Urinary bladder (tissue), 4 donors: Measurements from ENCODE around the gene CDKL4. TPM values are rescaled to one million over a fixed set of nuclear protein-coding genes. Genes with fewer than 3 reads are reported as not detected.
"Not testable (repeated sequence)": the region's sequence is repeated elsewhere in the genome, so short reads cannot be mapped to it uniquely, and the experiment has no call there.

ENCODE experiments used
- DNase-seq: peaks from one replicate; pipeline ENCODE4 v3.0.0-alpha.2; 2015; ENCODE audit errors: extremely low spot score
- H3K27ac ChIP-seq: one replicate; pipeline ENCODE4 v1.5.1; 2013; ENCODE audit warnings: low read depth, mild to moderate bottlenecking, moderate library complexity
- H3K36me3 ChIP-seq: one replicate; pipeline ENCODE4 v1.6.1; 2013; ENCODE audit warnings: mild to moderate bottlenecking, moderate library complexity; ENCODE audit not compliant: insufficient read depth
- H3K4me1 ChIP-seq: one replicate; pipeline ENCODE4 v1.6.1; 2013; ENCODE audit warnings: mild to moderate bottlenecking, moderate library complexity; ENCODE audit not compliant: insufficient read depth
- H3K4me3 ChIP-seq: one replicate; pipeline ENCODE4 v1.5.1; 2013; ENCODE audit warnings: low read depth, low read length
- WGBS: extraction: QIAGEN DNeasy Blood & Tissue Kit; methylation state at CpG from one replicate; pipeline ENCODE4 v1.1.7; 2013; 5-methylcytosine and 5-hydroxymethylcytosine counted together
- polyA plus RNA-seq: library from polyadenylated mRNA; stranded (reverse); fragments of 200-250 nt; gene quantifications from one replicate; pipeline ENCODE4 v1.2.3, GENCODE V29; 2013
- total RNA-seq: library from RNA; depleted of rRNA; stranded (reverse); fragments of >200 nt; gene quantifications from one replicate; pipeline ENCODE4 v1.2.3, GENCODE V29; 2014
- donor health status: healthy with polysubstance abuse.
- donor health status: healthy.

CDKL4 gene
- total and polyA plus RNA-seq, 2 donors, result 0.11 to 7.5 TPM

DNA sequence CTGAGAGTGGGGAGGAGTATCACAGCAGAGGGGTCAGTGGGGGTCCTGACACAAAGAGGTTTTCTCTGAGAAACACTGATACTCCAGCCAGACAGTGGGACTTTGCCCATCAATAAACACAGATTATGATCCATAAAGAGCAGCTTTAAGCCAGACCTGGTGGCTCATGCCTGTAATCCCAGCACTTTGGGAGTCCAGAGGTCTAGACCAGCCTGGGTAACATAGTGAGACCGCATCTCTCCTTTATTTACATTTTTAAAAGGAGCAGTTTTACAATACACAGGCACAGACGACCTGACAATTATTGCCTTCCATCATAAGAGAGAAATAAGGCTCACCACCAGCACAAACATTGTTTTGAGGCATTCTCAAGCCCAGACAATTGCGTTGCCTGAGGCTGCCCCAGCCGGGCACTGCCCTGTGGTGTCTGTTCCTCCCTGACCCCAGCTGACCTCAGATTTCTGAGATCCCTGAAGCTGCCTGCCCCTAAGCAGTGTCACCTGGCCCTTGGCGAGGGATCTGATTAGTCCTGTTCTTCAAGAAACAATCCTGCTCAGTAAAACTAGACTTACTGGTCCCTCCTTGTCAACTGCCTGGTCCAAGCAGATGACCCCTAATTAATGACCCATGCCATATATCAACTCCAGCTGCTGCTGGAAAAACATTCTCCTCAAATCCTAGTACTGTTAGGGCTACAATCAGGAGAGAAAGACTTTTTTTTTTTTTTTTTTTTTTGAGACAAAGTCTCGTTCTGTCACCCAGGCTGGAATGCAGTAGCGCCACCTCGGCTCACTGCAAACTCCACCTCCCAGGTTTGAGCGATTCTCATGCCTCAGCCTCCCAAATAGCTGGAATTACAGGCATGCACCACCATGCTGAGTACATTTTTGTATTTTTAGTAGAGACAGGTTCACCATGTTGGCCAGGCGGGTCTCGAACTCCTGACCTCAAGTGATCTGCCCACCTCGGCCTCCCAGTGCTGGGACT lies 63.5 kb downstream of the CDKL4 start:
- 84% methylated on average over 12 of the region's 12 CpGs for WGBS
- Histone ChIP-seq H3K27ac (no peak overlapping the region), H3K4me3 (no peak overlapping the region), H3K36me3 (no peaks in the 10 kb centered on the region), H3K4me1 (no peaks in the 10 kb centered on the region)
- DNase-seq, result no peak

DNA sequence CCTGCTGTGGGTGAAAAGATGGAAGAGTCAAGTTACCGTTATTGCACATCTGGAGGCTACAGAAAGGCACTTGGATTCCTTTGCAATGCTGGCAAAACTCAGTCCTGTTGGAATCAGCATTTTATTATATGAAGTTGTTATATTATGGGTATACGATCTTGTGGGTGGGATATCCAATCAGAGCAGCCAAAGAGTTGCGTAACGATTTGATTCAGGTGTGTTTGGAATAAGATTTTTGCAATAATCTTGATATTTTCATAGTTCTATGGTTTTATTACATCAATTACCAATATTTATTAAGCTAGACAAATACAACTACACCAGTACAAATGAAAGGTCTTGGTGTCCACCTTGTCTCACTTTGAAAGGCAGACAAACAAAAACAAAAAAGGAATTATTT lies 65.0 kb downstream of the CDKL4 start:
- no peak overlapping the region for H3K4me3 ChIP-seq
- no peaks in the 10 kb centered on the region for H3K4me1 ChIP-seq
- DNase-seq, result no peak
- no peaks in the 10 kb centered on the region for H3K36me3 ChIP-seq
- no peak overlapping the region for H3K27ac ChIP-seq
- WGBS, result 81% methylated on average over 4 of the region's 4 CpGs

DNA sequence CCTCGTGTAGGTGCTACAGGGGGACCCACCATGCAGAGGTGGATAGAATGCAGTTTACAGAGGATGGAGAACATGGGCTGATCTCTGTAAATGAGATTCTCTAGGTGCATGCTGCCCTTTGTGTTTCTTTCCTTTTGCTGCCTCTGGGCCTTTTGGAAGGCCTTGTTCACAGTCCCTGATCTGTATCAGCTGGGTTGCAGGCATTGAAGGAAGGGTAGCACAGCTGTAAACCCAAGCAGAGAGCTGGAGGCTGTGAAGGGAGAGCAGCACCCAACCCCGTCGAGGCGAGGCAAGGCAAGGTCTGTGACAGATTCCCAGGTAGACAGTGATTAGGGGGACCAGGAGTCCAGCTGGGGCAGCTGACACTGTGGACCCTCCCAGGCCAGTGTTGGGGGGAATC lies 66.8 kb downstream of the CDKL4 start:
- Histone ChIP-seq H3K4me3 (no peak overlapping the region), H3K4me1 (no peaks in the 10 kb centered on the region), H3K27ac (no peak overlapping the region), H3K36me3 (no peaks in the 10 kb centered on the region)
- no peak for DNase-seq
- WGBS, result 66% methylated on average over 4 of the region's 4 CpGs

DNA sequence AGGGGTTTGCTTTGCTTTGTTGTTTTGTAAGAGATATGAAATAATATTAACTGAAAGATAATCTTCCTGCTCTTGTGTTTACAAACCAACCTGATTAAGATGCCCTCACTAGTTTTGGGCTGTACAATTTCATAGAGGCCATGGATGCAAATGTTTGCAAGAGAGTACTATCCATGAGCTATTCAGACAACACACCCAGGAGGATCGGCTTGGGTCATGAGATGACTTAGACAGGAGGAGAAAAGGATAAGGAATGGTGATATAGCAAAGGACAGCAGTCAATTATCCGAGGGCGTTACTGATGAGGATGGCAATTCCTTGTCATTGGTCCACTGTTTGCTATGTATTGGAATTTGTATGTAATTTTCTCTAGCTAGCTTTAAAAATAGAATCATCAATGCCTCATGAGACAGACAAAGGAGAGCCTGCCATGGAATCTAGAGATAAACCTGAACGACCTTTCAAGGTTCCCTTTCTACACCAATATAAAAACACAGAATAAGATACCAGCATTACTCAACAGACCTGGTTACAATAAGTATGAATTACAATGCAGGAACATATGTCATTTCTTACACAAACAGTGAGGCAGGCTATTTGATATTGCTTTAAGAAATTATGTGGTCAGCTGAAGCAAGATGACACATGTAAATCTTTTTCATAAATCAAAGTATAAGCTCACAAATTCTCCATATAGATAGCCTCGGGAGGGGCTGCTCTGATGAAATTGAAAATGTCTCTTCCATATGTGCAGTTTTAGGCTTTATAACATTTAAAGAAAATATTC lies 68.6 kb downstream of the CDKL4 start:
- H3K27ac ChIP-seq, result no peak overlapping the region
- H3K4me1 ChIP-seq, result no peaks in the 10 kb centered on the region
- no peak for DNase-seq
- H3K4me3 ChIP-seq, result no peak overlapping the region
- 77% methylated on average over 5 of the region's 5 CpGs for WGBS
- H3K36me3 ChIP-seq, result no peaks in the 10 kb centered on the region

- H3K4me3 ChIP-seq, result no peak overlapping the region
Measured at GRCh38 chr2:39174022-39174421, 69.7 kb downstream of the CDKL4 start.

GRCh38 chr2:39172047-39172706 lies 71.6 kb downstream of the CDKL4 start:
- H3K4me3 ChIP-seq, DNase-seq, H3K4me1 ChIP-seq, H3K27ac ChIP-seq, H3K36me3 ChIP-seq: not testable (repeated sequence)
- WGBS, result 91% methylated on average over 10 of the region's 10 CpGs

More at GRCh38 chr2:39174022-39174421, 69.7 kb downstream of the CDKL4 start:
- DNase-seq, result no peak
- Histone ChIP-seq H3K36me3 (no peaks in the 10 kb centered on the region), H3K4me1 (no peaks in the 10 kb centered on the region), H3K27ac (no peak overlapping the region)
- 96% methylated on average over 8 of the region's 8 CpGs for WGBS

DNA sequence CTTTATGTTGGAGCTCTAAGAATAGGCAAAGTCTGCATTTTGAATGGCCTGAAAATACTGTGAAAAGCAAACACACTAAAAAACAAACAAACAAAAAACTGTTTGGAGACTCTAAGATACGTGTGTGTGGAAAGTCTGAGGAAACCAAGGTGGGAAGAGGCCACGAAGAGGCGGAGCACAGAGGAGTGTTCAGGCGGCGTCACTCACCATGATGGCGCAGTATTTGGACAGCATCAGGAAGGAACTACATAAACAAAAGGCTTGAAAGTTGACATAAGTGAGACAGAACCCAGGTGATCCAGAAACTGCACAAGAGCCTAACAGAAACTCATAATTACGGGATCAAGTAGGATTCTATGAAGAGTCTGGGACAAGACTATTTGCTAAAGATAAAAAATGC lies 72.1 kb downstream of the CDKL4 start:
- H3K27ac ChIP-seq, result no peak overlapping the region
- no peak overlapping the region for H3K4me3 ChIP-seq
- no peaks in the 10 kb centered on the region for H3K4me1 ChIP-seq
- no peak for DNase-seq
- H3K36me3 ChIP-seq, result no peaks in the 10 kb centered on the region
- 83% methylated on average over 7 of the region's 7 CpGs for WGBS

- H3K36me3 ChIP-seq, result no peaks in the 10 kb centered on the region
- WGBS, result 85% methylated on average over 4 of the region's 4 CpGs
- no peak for DNase-seq
- H3K27ac ChIP-seq, result no peak overlapping the region
- H3K4me1 ChIP-seq, result no peaks in the 10 kb centered on the region
- H3K4me3 ChIP-seq, result no peak overlapping the region
Measured at GRCh38 chr2:39164089-39164488, 79.7 kb downstream of the CDKL4 start.

GRCh38 chr2:39160982-39161381 lies 82.8 kb downstream of the CDKL4 start:
- Histone ChIP-seq H3K36me3 (no peaks in the 10 kb centered on the region), H3K27ac (no peak overlapping the region), H3K4me3 (no peak overlapping the region), H3K4me1 (no peaks in the 10 kb centered on the region)
- DNase-seq, result no peak
- 23% methylated on average over 3 of the region's 3 CpGs for WGBS

DNA sequence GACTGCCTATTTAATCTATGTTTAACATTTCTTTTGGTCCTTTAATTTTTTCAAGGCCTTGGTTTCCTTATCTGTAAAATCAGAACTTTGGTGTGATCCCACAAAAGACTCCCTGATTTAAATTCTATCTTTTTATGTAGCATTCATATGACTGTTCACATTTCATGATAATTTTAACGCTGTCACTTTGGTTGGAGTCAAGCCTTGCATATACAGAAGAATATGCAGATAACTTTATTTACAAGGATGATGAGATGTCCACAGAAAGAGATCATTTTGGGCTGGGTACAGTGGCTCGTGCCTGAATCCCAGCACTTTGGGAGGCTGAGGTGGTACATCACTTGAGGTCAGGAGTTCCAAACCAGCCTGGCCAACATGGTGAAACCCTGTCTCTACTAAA lies 84.5 kb downstream of the CDKL4 start:
- Histone ChIP-seq H3K36me3 (no peaks in the 10 kb centered on the region), H3K27ac (no peak overlapping the region), H3K4me3 (no peak overlapping the region), H3K4me1 (no peaks in the 10 kb centered on the region)
- 89% methylated on average over 2 of the region's 2 CpGs for WGBS
- no peak for DNase-seq

- Histone ChIP-seq H3K27ac (no peak overlapping the region), H3K4me1 (no peaks in the 10 kb centered on the region), H3K4me3 (no peak overlapping the region), H3K36me3 (no peaks in the 10 kb centered on the region)
- no peak for DNase-seq
- 92% methylated on average over 4 of the region's 4 CpGs for WGBS
Measured at GRCh38 chr2:39158351-39158750, 85.4 kb downstream of the CDKL4 start.

GRCh38 chr2:39156846-39157245 lies 86.9 kb downstream of the CDKL4 start:
- no peak for DNase-seq
- no peak overlapping the region for H3K27ac ChIP-seq
- WGBS, result 79% methylated on average over 6 of the region's 6 CpGs
- no peaks in the 10 kb centered on the region for H3K36me3 ChIP-seq
- no peaks in the 10 kb centered on the region for H3K4me1 ChIP-seq
- H3K4me3 ChIP-seq, result no peak overlapping the region

GRCh38 chr2:39156107-39156506 lies 87.7 kb downstream of the CDKL4 start:
- no peak overlapping the region for H3K27ac ChIP-seq
- H3K4me3 ChIP-seq, result no peak overlapping the region
- no peak for DNase-seq
- no peaks in the 10 kb centered on the region for H3K4me1 ChIP-seq
- no peaks in the 10 kb centered on the region for H3K36me3 ChIP-seq
